GM12892 (cell line): ENCODE results near the gene PTPA.
"Not testable (repeated sequence)": the region's sequence is repeated elsewhere in the genome, so short reads cannot be mapped to it uniquely, and the experiment has no call there.

Experiments
- POLR2A ChIP-seq: IDR thresholded peaks from 2 replicates; pipeline ENCODE4 v1.6.1; 2011; ENCODE audit warnings: low read depth, low read length, control low read depth
- POLR2AphosphoS5 ChIP-seq: IDR thresholded peaks from 2 replicates; pipeline ENCODE4 v1.6.1; 2011; ENCODE audit warnings: low read depth, low read length, control low read depth
- TAF1 ChIP-seq: IDR thresholded peaks from 2 replicates; pipeline ENCODE4 v1.6.1; 2011; ENCODE audit warnings: low read depth, mild to moderate bottlenecking, control low read depth, low read length, borderline replicate concordance

- TF ChIP-seq POLR2A, TAF1, POLR2AphosphoS5: not testable (repeated sequence)
Measured at GRCh38 chr9:129197045-129197444, 85.8 kb downstream of the PTPA start.
